SK-N-SH (cell line): ENCODE measurements around the gene RNF111. TPM values are rescaled to one million over a fixed set of nuclear protein-coding genes. Genes with fewer than 3 reads are reported as not detected.

Source experiments
- CTCF ChIA-PET: fragments of 300-600, 350-600 bp; formaldehyde crosslinking; extraction: SDS; loops from one replicate; lab custom pipeline; 2021; lab: Yijun Ruan, JAX
- POLR2A ChIA-PET: fragments of 350-600 bp; sonication (Branson Sonifier 250); formaldehyde crosslinking; extraction: SDS; loops from one replicate; lab custom pipeline; 2020; ENCODE audit warnings: antibody characterized with exemption, inconsistent platforms; lab: Yijun Ruan, JAX
- DNase-seq: peaks from one replicate; pipeline ENCODE4 v3.0.0; 2012
- H2AFZ ChIP-seq: fragments of 200-600 bp; sonication (generic); 2 replicates; pipeline ENCODE4 v1.8.1; 2016; ENCODE audit warnings: antibody characterized with exemption, mild to moderate bottlenecking, low read depth
- H3F3A ChIP-seq: fragments of 200-600 bp; sonication (generic); replicated peaks from 2 replicates; pipeline ENCODE3; 2016; ENCODE audit warnings: antibody characterized with exemption, mild to moderate bottlenecking; ENCODE audit not compliant: insufficient read depth
- H3K27ac ChIP-seq, 2 experiments: fragments of 200-500 bp in 1 of 2; fragments of 200-600 bp in 1 of 2; sonication (Bioruptor generic) in 1 of 2; sonication (generic), shearing (Covaris generic) in 1 of 2; 2 replicates each; pipeline versions ENCODE4 v1.5.1 to v1.6.1; 2014 to 2016; ENCODE audit warnings: low read depth in 2 of 2, inconsistent platforms in 1 of 2, low read length in 1 of 2, mild to moderate bottlenecking in 1 of 2, mixed read lengths in 1 of 2
- H3K27me3 ChIP-seq: fragments of 200-600 bp; sonication (generic), shearing (Covaris generic); 2 replicates; pipeline ENCODE4 v1.6.1; 2016; ENCODE audit warnings: mixed run types; ENCODE audit not compliant: insufficient read depth
- H3K36me3 ChIP-seq, 2 experiments: fragments of 200-500 bp in 1 of 2; fragments of 200-600 bp in 1 of 2; sonication (Bioruptor generic) in 1 of 2; sonication (generic) in 1 of 2; replicated peaks in 1 of 2; 2 replicates each; pipeline versions ENCODE3 to v1.5.1; 2014 to 2016; ENCODE audit warnings: low read length in 1 of 2, mild to moderate bottlenecking in 1 of 2; ENCODE audit not compliant: insufficient read depth in 2 of 2, control insufficient read depth in 1 of 2
- H3K4me1 ChIP-seq, 2 experiments: fragments of 200-500 bp in 1 of 2; fragments of 200-600 bp in 1 of 2; sonication (Bioruptor generic) in 1 of 2; sonication (generic), shearing (Covaris generic) in 1 of 2; 2 replicates each; pipeline versions ENCODE4 v1.5.1 to v1.6.1; 2014 to 2016; ENCODE audit warnings: low read depth in 1 of 2, low read length in 1 of 2, mixed run types in 1 of 2; ENCODE audit not compliant: insufficient read depth in 2 of 2, control insufficient read depth in 1 of 2
- H3K4me2 ChIP-seq: fragments of 200-600 bp; sonication (generic), shearing (Covaris generic); 2 replicates; pipeline ENCODE4 v1.6.1; 2017; ENCODE audit warnings: mixed run types
- H3K4me3 ChIP-seq, 2 experiments: fragments of 200-500 bp in 1 of 2; fragments of 200-600 bp in 1 of 2; sonication (Bioruptor generic) in 1 of 2; sonication (generic), shearing (Covaris generic) in 1 of 2; 2 replicates each; pipeline versions ENCODE4 v1.5.1 to v1.8.1; 2014 to 2016; ENCODE audit warnings: low read depth in 2 of 2, inconsistent platforms in 1 of 2, low read length in 1 of 2, mild to moderate bottlenecking in 1 of 2, mixed read lengths in 1 of 2, moderate library complexity in 1 of 2
- H3K79me2 ChIP-seq: fragments of 200-600 bp; sonication (generic); 2 replicates; pipeline ENCODE4 v1.8.1; 2017; ENCODE audit warnings: mild to moderate bottlenecking; ENCODE audit not compliant: insufficient read depth
- H3K9ac ChIP-seq: fragments of 200-600 bp; sonication (generic); 2 replicates; pipeline ENCODE4 v1.6.1; 2017; ENCODE audit warnings: mixed run types
- H3K9me2 ChIP-seq: fragments of 200-600 bp; sonication (generic); 2 replicates; pipeline ENCODE4 v1.6.1; 2017; ENCODE audit warnings: mixed run types
- H3K9me3 ChIP-seq: fragments of 200-600 bp; sonication (generic); 2 replicates; pipeline ENCODE4 v1.6.1; 2017; ENCODE audit warnings: mixed run types, mild to moderate bottlenecking, moderate library complexity
- H4K20me1 ChIP-seq: fragments of 200-600 bp; sonication (generic); 2 replicates; pipeline ENCODE4 v1.6.1; 2017; ENCODE audit warnings: mild to moderate bottlenecking, mixed run types; ENCODE audit not compliant: insufficient read depth
- ELF1 ChIP-seq: IDR thresholded peaks from 2 replicates; pipeline ENCODE4 v1.4.0; 2012
- EP300 ChIP-seq, 2 experiments: IDR thresholded peaks; 2 replicates each; pipeline versions ENCODE4 v1.4.0 to v1.6.1; 2012; ENCODE audit warnings: borderline replicate concordance in 1 of 2, low read depth in 1 of 2, low read length in 1 of 2
- FOSL2 ChIP-seq: IDR thresholded peaks from 2 replicates; pipeline ENCODE4 v1.4.0; 2012; ENCODE audit warnings: low read depth, mild to moderate bottlenecking, moderate library complexity, borderline replicate concordance
- MXI1 ChIP-seq: IDR thresholded peaks from 2 replicates; pipeline ENCODE4 v1.6.1; 2012; ENCODE audit warnings: mild to moderate bottlenecking, low read depth, low read length, improper control_type of control experiment
- POLR2AphosphoS5 ChIP-seq: IDR thresholded peaks from 2 replicates; pipeline ENCODE4 v1.6.1; 2012; ENCODE audit warnings: low read depth, low read length
- RCOR1 ChIP-seq: fragments of 150-350 bp; IDR thresholded peaks from 2 replicates; pipeline ENCODE4 v1.6.1; 2017; ENCODE audit warnings: antibody characterized with exemption, low read length
- SMC3 ChIP-seq: IDR thresholded peaks from 2 replicates; pipeline ENCODE4 v1.6.1; 2012; ENCODE audit warnings: low read depth, low read length, improper control_type of control experiment
- TAF1 ChIP-seq: IDR thresholded peaks from 2 replicates; pipeline ENCODE4 v1.6.1; 2012; ENCODE audit warnings: low read depth, mild to moderate bottlenecking, low read length, moderate library complexity, borderline replicate concordance
- WGBS: methylation state at CpG from one replicate; pipeline ENCODE4 v1.1.6; 2017; ENCODE audit warnings: low lambda C conversion rate; 5-methylcytosine and 5-hydroxymethylcytosine counted together
- polyA plus RNA-seq, 3 experiments: library from polyadenylated mRNA; depleted of rRNA; stranded (reverse); fragments of >200 nt; gene quantifications; 2 replicates each; pipeline ENCODE4 v1.2.3, GENCODE V29; 2012
- TF ChIP-seq, protein P1 (sequence below): IDR thresholded peaks from 2 replicates; pipeline ENCODE4 v1.4.0; 2012; ENCODE audit warnings: low read depth, borderline replicate concordance
- TF ChIP-seq, protein P2 (sequence below): fragments of 150-350 bp; IDR thresholded peaks from 2 replicates; pipeline ENCODE4 v1.6.1; 2016; ENCODE audit warnings: mild to moderate bottlenecking, low read depth, low read length
- TF ChIP-seq, protein P3 (sequence below): IDR thresholded peaks from 2 replicates; pipeline ENCODE4; 2012
- TF ChIP-seq, protein P4 (sequence below): IDR thresholded peaks from 2 replicates; pipeline ENCODE4 v1.4.0; 2012; ENCODE audit warnings: low read depth

The RNF111 gene
- polyA plus RNA-seq (2012; rRNA removed) = 16.5 and 19.8 TPM in 2 replicates
- polyA plus RNA-seq (2012; cell fraction: cytosol; rRNA removed) = 10.3 and 10.5 TPM in 2 replicates
- polyA plus RNA-seq (2012; cell fraction: nucleus; rRNA removed) = 9.5 and 24.8 TPM in 2 replicates

DNA sequence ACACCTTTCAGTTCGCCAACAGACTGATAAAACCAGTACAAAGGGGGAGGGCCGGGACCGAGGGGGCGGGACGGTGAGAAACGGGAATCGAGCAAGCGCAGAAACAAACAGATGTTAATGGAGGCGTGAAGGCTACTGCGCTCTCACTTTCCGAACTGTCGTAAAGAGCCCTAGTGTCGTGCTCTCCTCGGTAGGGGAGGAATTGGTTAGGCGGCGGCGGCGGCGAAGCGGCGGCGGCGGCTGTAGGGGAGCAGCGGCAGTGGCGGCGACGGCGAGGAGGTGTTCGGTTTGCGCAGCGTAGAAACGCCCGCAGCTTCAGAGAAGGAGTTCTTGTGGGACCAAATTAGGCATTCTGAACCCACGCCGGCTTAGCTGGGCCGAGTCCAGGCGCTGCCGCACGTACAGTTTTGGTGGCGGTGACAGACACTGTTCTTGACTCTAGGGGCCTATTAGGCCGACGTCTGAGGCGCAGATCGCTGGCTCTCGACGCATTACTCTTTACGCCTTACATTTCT, at the start of gene RNF111:
RNF111 (plus strand) TSS at position 173 of the 515 bp plus-strand sequence. CDS start 43,160 bp downstream, outside the sequence.
- POLR2A ChIA-PET = interaction anchor here (0.6 kb wide), 1 partner anchor 515 kb away, joined by 4 read pairs; no protein-coding TSS in a partner anchor
- H3K9ac ChIP-seq = peak within 1 kb of the TSS; percentile 74

DNA sequence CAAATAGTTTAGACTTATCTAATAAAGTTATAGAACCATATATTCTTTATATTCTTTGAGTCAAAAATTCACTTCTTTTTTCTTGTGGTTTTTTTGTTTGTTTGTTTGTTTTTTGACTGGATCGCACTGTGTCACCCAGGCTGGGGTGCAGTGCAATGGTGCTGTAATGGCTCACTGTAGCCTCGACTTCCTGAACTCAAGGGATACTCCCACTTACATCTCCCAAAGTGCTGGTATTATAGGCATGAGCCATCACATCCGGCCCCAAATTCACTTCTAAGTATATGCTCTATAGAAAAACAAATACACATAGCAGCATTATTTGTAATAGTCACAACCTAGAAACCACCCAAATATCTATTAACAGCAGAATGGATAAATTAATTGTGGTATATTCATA, 40.3 kb upstream of the RNF111 start:
- Histone ChIP-seq H3K36me3 (no peaks in the 10 kb centered on the region), H3K9me3 (no peaks in the 10 kb centered on the region), H3K9me2 (no peaks in the 10 kb centered on the region), H2AFZ (no peak overlapping the region), H3K4me3 (no peak overlapping the region), H3K9ac (no peak overlapping the region), H3K4me1 (peaks cover 0 to 4% of the 10 kb centered on the region in 2 experiments; a peak in 2 of 4 replicates), H3F3A (no peaks in the 10 kb centered on the region), H3K4me2 (no peak overlapping the region), H3K79me2 (no peaks in the 10 kb centered on the region), H3K27me3 (no peaks in the 10 kb centered on the region; the same call in 1 of the 2 replicates), H4K20me1 (no peaks in the 10 kb centered on the region), H3K27ac (no peak overlapping the region)
- ChIA-PET CTCF (no interaction called here), POLR2A (no interaction called here)
- DNase-seq = no peak
- TF ChIP-seq POLR2AphosphoS5 (no peak), RCOR1 (no peak), ELF1 (no peak)
- TF ChIP-seq, protein P1, sequence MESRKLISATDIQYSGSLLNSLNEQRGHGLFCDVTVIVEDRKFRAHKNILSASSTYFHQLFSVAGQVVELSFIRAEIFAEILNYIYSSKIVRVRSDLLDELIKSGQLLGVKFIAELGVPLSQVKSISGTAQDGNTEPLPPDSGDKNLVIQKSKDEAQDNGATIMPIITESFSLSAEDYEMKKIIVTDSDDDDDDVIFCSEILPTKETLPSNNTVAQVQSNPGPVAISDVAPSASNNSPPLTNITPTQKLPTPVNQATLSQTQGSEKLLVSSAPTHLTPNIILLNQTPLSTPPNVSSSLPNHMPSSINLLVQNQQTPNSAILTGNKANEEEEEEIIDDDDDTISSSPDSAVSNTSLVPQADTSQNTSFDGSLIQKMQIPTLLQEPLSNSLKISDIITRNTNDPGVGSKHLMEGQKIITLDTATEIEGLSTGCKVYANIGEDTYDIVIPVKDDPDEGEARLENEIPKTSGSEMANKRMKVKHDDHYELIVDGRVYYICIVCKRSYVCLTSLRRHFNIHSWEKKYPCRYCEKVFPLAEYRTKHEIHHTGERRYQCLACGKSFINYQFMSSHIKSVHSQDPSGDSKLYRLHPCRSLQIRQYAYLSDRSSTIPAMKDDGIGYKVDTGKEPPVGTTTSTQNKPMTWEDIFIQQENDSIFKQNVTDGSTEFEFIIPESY = no peak
- TF ChIP-seq, protein P2, sequence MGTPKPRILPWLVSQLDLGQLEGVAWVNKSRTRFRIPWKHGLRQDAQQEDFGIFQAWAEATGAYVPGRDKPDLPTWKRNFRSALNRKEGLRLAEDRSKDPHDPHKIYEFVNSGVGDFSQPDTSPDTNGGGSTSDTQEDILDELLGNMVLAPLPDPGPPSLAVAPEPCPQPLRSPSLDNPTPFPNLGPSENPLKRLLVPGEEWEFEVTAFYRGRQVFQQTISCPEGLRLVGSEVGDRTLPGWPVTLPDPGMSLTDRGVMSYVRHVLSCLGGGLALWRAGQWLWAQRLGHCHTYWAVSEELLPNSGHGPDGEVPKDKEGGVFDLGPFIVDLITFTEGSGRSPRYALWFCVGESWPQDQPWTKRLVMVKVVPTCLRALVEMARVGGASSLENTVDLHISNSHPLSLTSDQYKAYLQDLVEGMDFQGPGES = no peak
- 81% methylated on average over 3 of the region's 3 CpGs for WGBS

More for the DNA sequence above, at the start of gene RNF111:
- Histone ChIP-seq H3K9me2 (no peaks in the 10 kb centered on the region), H3K4me2 (peak within 1 kb of the TSS; percentile 68), H3K9me3 (no peaks in the 10 kb centered on the region), H3K4me3 (peak within 1 kb of the TSS; percentile 85 to 88), H2AFZ (peak within 1 kb of the TSS; percentile 99), H3K27ac (peak within 1 kb of the TSS; percentile 80 to 92), H3K27me3 (no peaks in the 10 kb centered on the region), H3K4me1 (peaks cover 0 to 3% of the 10 kb centered on the region in 2 experiments; a peak in 1 of 4 replicates), H3K36me3 (peaks cover 0 to 9% of the 10 kb centered on the region in 2 experiments), H3K79me2 (peaks cover 53% of the 10 kb centered on the region), H3F3A (no peaks in the 10 kb centered on the region)
- CTCF ChIA-PET = interaction anchor here (0.6 to 5.0 kb wide), 3 partner anchors 28 to 505 kb away, joined by 3 to 21 read pairs (median 5); no protein-coding TSS in a partner anchor
- WGBS = under 1% methylated on average over 36 of the region's 47 CpGs
- peak; percentile 92 for DNase-seq
- TF ChIP-seq, protein P2 = no peak
- peak in 1 of 2 experiments; percentile 49; a peak in 1 of 4 replicates for TF ChIP-seq EP300 (IDR thresholded peaks at IDR 0.05; ENCODE audit: borderline replicate concordance in 1 of 2, low read depth in 1 of 2, low read length in 1 of 2)
- TF ChIP-seq, protein P3, sequence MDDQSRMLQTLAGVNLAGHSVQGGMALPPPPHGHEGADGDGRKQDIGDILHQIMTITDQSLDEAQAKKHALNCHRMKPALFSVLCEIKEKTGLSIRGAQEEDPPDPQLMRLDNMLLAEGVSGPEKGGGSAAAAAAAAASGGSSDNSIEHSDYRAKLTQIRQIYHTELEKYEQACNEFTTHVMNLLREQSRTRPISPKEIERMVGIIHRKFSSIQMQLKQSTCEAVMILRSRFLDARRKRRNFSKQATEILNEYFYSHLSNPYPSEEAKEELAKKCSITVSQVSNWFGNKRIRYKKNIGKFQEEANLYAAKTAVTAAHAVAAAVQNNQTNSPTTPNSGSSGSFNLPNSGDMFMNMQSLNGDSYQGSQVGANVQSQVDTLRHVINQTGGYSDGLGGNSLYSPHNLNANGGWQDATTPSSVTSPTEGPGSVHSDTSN = no peak
- TF ChIP-seq, protein P4, sequence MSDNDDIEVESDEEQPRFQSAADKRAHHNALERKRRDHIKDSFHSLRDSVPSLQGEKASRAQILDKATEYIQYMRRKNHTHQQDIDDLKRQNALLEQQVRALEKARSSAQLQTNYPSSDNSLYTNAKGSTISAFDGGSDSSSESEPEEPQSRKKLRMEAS = 0 out of 2 replicates have a peak, but pooled peaks have one; percentile 11
- no peak for TF ChIP-seq FOSL2
- TF ChIP-seq POLR2AphosphoS5 = peak; percentile 52
- TF ChIP-seq SMC3 = no peak
- TF ChIP-seq MXI1 = peak; percentile 52; the same call in 1 of the 2 replicates
- 0 out of 2 replicates have a peak, but pooled peaks have one; percentile 57 for TF ChIP-seq TAF1
- TF ChIP-seq, all 33 proteins: peak for 5
- peaks cover 33% of the 10 kb centered on the region for H4K20me1 ChIP-seq
